ENCODE results near the gene NRP2.

The NRP2 gene

DNA sequence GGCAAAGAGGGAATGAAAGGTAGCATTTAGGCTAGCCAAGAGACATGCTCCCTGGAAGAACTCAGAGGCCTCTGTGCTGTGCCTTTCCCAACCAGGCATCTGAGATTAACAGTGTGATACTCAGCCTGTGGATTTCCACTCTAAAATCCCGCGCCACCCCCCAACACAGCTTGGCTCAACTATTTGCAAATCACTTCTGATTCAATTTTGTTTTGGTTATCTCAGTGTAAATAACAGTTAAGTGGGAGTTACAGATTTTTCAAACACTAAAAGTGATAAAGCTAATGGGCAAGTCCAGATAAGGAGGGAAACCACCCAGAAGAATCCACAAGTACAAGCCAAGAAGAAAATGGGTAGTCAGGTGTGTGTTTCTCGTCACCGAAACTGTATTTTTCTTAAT is 1.4 kb upstream of the NRP2 start:
- H3K4ac ChIP-seq (ENCODE audit: low read length) = no peak overlapping the region
- no peak overlapping the region for H3K18ac ChIP-seq (ENCODE audit: low read length)
- H3K23ac ChIP-seq (ENCODE audit: low read depth, low read length, poor library complexity) = no peak overlapping the region
- no peak overlapping the region for H2BK120ac ChIP-seq (ENCODE audit: low read depth, low read length)
- H3K27me3 ChIP-seq (ENCODE audit: control insufficient read depth in 3 of 3, insufficient read depth in 3 of 3, low read depth in 1 of 3, low read length in 3 of 3) = peaks cover 2 to 25% (median 2%) of the 10 kb centered on the region in 3 experiments
- no peak overlapping the region for H3K27ac ChIP-seq (replicated peaks; ENCODE audit: low read length)
- no peak overlapping the region for H2BK12ac ChIP-seq (ENCODE audit: low read length)
- H3K4me3 ChIP-seq (ENCODE audit: low read length in 2 of 2) = no peak overlapping the region
- no peaks in the 10 kb centered on the region for H3K79me1 ChIP-seq (ENCODE audit: low read depth, low read length)
- no peak overlapping the region for H3K4me2 ChIP-seq (ENCODE audit: insufficient read depth, low read length, poor library complexity, severe bottlenecking)
- H2AFZ ChIP-seq (ENCODE audit: low read length) = no peak overlapping the region
- no peak overlapping the region for H4K91ac ChIP-seq (ENCODE audit: low read depth, low read length, poor library complexity)
- no peak overlapping the region for H2BK5ac ChIP-seq (ENCODE audit: low read length)
- H3K36me3 ChIP-seq (replicated peaks in 1 of 2; ENCODE audit: control insufficient read depth in 2 of 2, insufficient read depth in 2 of 2, low read length in 2 of 2) = no peaks in the 10 kb centered on the region
- no peak overlapping the region for H3K14ac ChIP-seq (ENCODE audit: low read length)
- H3K9ac ChIP-seq (ENCODE audit: low read depth, low read length, poor library complexity) = no peak overlapping the region
- H3K9me3 ChIP-seq (replicated peaks in 1 of 2; ENCODE audit: control insufficient read depth in 2 of 2, insufficient read depth in 1 of 2, low read depth in 1 of 2, low read length in 2 of 2) = no peaks in the 10 kb centered on the region
- no CpG with 5 or more reads among the region's 4 CpGs for WGBS, 2 donors (ENCODE audit: extremely low coverage in 2 of 2, insufficient read length in 2 of 2, insufficient replicate concordance in 1 of 2)
- peaks cover 16 to 23% of the 10 kb centered on the region in 2 donors for H3K4me1 ChIP-seq (ENCODE audit: control insufficient read depth in 2 of 2, insufficient read depth in 1 of 2, low read depth in 1 of 2, low read length in 2 of 2)
- no peak overlapping the region for H4K8ac ChIP-seq (ENCODE audit: low read depth, low read length)
- DNase-seq (ENCODE audit: low spot score) = no peak
- no peak overlapping the region for H2AK5ac ChIP-seq (ENCODE audit: low read depth, low read length)
- H2BK15ac ChIP-seq (ENCODE audit: low read length) = no peak overlapping the region

DNA sequence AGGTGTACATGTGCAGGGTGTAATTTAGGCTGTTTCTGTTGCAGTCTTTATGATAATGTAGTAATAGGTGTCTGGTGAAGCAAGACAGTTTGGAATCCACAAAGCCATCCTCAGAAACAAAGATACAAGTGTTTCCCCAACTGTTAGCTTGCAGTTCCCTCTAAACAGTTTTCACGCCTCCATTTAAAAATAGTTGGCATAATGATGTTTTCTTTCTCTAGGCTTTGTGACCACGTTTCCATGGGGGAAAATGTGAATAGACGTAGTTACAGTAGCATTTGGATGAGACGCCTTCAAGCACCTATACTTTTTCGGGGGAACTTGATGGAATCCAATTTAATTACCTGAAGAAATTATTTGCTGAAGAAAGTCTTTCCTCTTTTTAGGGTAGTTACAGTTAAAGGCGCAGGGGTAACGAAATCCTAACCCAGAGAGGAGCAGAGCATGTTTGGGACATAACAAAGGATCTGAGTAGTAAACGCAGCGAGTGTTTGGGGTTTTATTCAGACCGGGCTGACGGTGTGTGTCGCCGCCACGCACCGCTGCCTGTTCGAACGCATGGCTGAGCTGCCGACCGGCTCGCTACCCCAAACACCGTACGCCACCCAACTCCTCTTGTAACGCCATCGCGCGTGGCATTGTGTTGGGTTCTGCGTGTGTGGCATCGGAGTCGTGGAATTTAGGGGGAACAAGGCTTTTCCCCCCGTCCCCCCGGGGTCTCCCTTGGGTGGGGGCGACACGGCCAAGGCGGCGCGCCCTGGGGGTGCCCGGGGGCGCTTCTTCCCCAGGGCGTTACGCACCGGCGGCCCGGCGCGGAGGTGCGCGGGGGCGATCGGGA is 681 bp upstream of the NRP2 start:
- no peak for DNase-seq (ENCODE audit: low spot score)
- no peak overlapping the region for H2BK12ac ChIP-seq (ENCODE audit: low read length)
- peak overlapping the region; percentile 60 to 86 for H3K4me3 ChIP-seq (ENCODE audit: low read length in 2 of 2)
- no peak overlapping the region for H3K14ac ChIP-seq (ENCODE audit: low read length)
- no peaks in the 10 kb centered on the region for H3K36me3 ChIP-seq (replicated peaks in 1 of 2; ENCODE audit: control insufficient read depth in 2 of 2, insufficient read depth in 2 of 2, low read length in 2 of 2)
- H2AFZ ChIP-seq (ENCODE audit: low read length) = peak overlapping the region; percentile 95
- peak overlapping the region; percentile 92 for H3K9ac ChIP-seq (ENCODE audit: low read depth, low read length, poor library complexity)
- H3K27ac ChIP-seq (replicated peaks; ENCODE audit: low read length) = no peak overlapping the region
- no peak overlapping the region for H2AK5ac ChIP-seq (ENCODE audit: low read depth, low read length)
- no peaks in the 10 kb centered on the region for H3K79me1 ChIP-seq (ENCODE audit: low read depth, low read length)
- H3K27me3 ChIP-seq (ENCODE audit: control insufficient read depth in 3 of 3, insufficient read depth in 3 of 3, low read depth in 1 of 3, low read length in 3 of 3) = peaks cover 2 to 25% (median 2%) of the 10 kb centered on the region in 3 experiments
- WGBS, 2 donors (ENCODE audit: extremely low coverage in 2 of 2, insufficient read length in 2 of 2, insufficient replicate concordance in 1 of 2) = no CpG with 5 or more reads among the region's 49 CpGs
- peak overlapping the region; percentile 95 for H3K23ac ChIP-seq (ENCODE audit: low read depth, low read length, poor library complexity)
- H2BK15ac ChIP-seq (ENCODE audit: low read length) = no peak overlapping the region
- H3K4me1 ChIP-seq (ENCODE audit: control insufficient read depth in 2 of 2, insufficient read depth in 1 of 2, low read depth in 1 of 2, low read length in 2 of 2) = peaks cover 14 to 23% of the 10 kb centered on the region in 2 donors
- H4K8ac ChIP-seq (ENCODE audit: low read depth, low read length) = no peak overlapping the region
- peak overlapping the region; percentile 45 for H3K4ac ChIP-seq (ENCODE audit: low read length)
- H3K9me3 ChIP-seq (replicated peaks in 1 of 2; ENCODE audit: control insufficient read depth in 2 of 2, insufficient read depth in 1 of 2, low read depth in 1 of 2, low read length in 2 of 2) = no peaks in the 10 kb centered on the region
- H2BK120ac ChIP-seq (ENCODE audit: low read depth, low read length) = no peak overlapping the region
- H4K91ac ChIP-seq (ENCODE audit: low read depth, low read length, poor library complexity) = no peak overlapping the region
- H3K18ac ChIP-seq (ENCODE audit: low read length) = peak overlapping the region; percentile 81
- no peak overlapping the region for H2BK5ac ChIP-seq (ENCODE audit: low read length)
- peak overlapping the region; percentile 89 for H3K4me2 ChIP-seq (ENCODE audit: insufficient read depth, low read length, poor library complexity, severe bottlenecking)

DNA sequence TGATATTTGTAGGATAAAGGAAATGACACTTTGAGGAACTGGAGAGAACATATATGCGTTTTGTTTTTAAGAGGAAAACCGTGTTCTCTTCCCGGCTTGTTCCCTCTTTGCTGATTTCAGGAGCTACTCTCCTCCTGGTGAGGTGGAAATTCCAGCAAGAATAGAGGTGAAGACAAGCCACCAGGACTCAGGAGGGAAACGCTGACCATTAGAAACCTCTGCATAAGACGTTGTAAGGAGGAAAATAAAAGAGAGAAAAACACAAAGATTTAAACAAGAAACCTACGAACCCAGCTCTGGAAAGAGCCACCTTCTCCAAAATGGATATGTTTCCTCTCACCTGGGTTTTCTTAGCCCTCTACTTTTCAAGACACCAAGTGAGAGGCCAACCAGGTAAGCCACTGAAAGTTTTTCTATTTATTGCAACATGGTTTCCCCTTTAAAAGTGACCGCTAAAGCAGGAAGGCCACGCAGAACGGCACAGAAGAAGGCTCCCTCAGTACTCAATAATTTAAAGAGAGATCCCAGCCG is 735 bp downstream of the NRP2 start:
- Histone ChIP-seq H3K4me2 (ENCODE audit: insufficient read depth, low read length, poor library complexity, severe bottlenecking) (peak overlapping the region; percentile 27), H3K14ac (ENCODE audit: low read length) (no peak overlapping the region), H2BK12ac (ENCODE audit: low read length) (no peak overlapping the region), H3K27me3 (ENCODE audit: control insufficient read depth in 3 of 3, insufficient read depth in 3 of 3, low read depth in 1 of 3, low read length in 3 of 3) (peaks cover 2 to 25% (median 2%) of the 10 kb centered on the region in 3 experiments), H3K27ac (replicated peaks; ENCODE audit: low read length) (no peak overlapping the region), H3K79me1 (ENCODE audit: low read depth, low read length) (no peaks in the 10 kb centered on the region), H2AFZ (ENCODE audit: low read length) (peak overlapping the region; percentile 95), H2BK15ac (ENCODE audit: low read length) (no peak overlapping the region), H2BK5ac (ENCODE audit: low read length) (no peak overlapping the region), H4K8ac (ENCODE audit: low read depth, low read length) (no peak overlapping the region), H2BK120ac (ENCODE audit: low read depth, low read length) (no peak overlapping the region), H3K4ac (ENCODE audit: low read length) (no peak overlapping the region), H4K91ac (ENCODE audit: low read depth, low read length, poor library complexity) (no peak overlapping the region), H3K36me3 (replicated peaks in 1 of 2; ENCODE audit: control insufficient read depth in 2 of 2, insufficient read depth in 2 of 2, low read length in 2 of 2) (no peaks in the 10 kb centered on the region), H3K18ac (ENCODE audit: low read length) (no peak overlapping the region), H3K4me1 (ENCODE audit: control insufficient read depth in 2 of 2, insufficient read depth in 1 of 2, low read depth in 1 of 2, low read length in 2 of 2) (peaks cover 16 to 23% of the 10 kb centered on the region in 2 donors), H3K9ac (ENCODE audit: low read depth, low read length, poor library complexity) (no peak overlapping the region), H3K23ac (ENCODE audit: low read depth, low read length, poor library complexity) (no peak overlapping the region), H2AK5ac (ENCODE audit: low read depth, low read length) (no peak overlapping the region), H3K9me3 (replicated peaks in 1 of 2; ENCODE audit: control insufficient read depth in 2 of 2, insufficient read depth in 1 of 2, low read depth in 1 of 2, low read length in 2 of 2) (no peaks in the 10 kb centered on the region), H3K4me3 (ENCODE audit: low read length in 2 of 2) (peak overlapping the region; percentile 60 to 75)
- no CpG with 5 or more reads among the region's 10 CpGs for WGBS, 2 donors (ENCODE audit: extremely low coverage in 2 of 2, insufficient read length in 2 of 2, insufficient replicate concordance in 1 of 2)
- no peak for DNase-seq (ENCODE audit: low spot score)

Measured in neuronal stem cell (in vitro differentiated cells).